Panc1 (cell line): ENCODE data around the gene MMP11. TPM values are rescaled to one million over a fixed set of nuclear protein-coding genes. Genes with fewer than 3 reads are reported as not detected.

Experiments used
- ATAC-seq: fragments of 200-7000 bp; cut with Tn5 transposase; 2 replicates; pipeline ENCODE4 v1.9.1; 2020; ENCODE audit warnings: mild to moderate bottlenecking, moderate library complexity
- BruUV-seq: library from RNA; stranded (reverse); fragments of 400-500 nt; replicated peaks from 2 replicates; lab custom pipeline; 2021; lab: Mats Ljungman, UMichigan
- CTCF ChIA-PET: fragments of 300-600 bp; sonication (Branson Sonifier 250); formaldehyde crosslinking; loops from one replicate; lab custom pipeline; 2022; ENCODE audit warnings: antibody characterized with exemption; lab: Charles Lee
- POLR2A ChIA-PET: fragments of 300-600 bp; sonication (Branson Sonifier 250); formaldehyde crosslinking; loops from one replicate; lab custom pipeline; 2022; ENCODE audit warnings: antibody characterized with exemption; lab: Charles Lee
- DNase-seq: peaks from one replicate; pipeline ENCODE4 v3.0.0-alpha.2; 2010; ENCODE audit warnings: low read depth, low spot score
- H3K27ac ChIP-seq: 2 replicates; pipeline ENCODE4 v1.5.1; 2011; ENCODE audit warnings: mild to moderate bottlenecking, low read length, inconsistent platforms
- H3K27me3 ChIP-seq: fragments of 200-500 bp; sonication (Bioruptor generic); 2 replicates; pipeline ENCODE4 v1.6.0; 2014; ENCODE audit warnings: low read length, inconsistent platforms; ENCODE audit not compliant: control insufficient read depth, insufficient read depth
- H3K36me3 ChIP-seq: fragments of 200-500 bp; sonication (Bioruptor generic); 2 replicates; pipeline ENCODE4 v1.5.1; 2014; ENCODE audit warnings: inconsistent platforms, mild to moderate bottlenecking, low read length, moderate library complexity; ENCODE audit not compliant: control insufficient read depth, insufficient read depth
- H3K4me1 ChIP-seq: 2 replicates; pipeline ENCODE4 v1.5.1; 2011; ENCODE audit warnings: inconsistent platforms, mild to moderate bottlenecking, low read length, moderate library complexity; ENCODE audit not compliant: control insufficient read depth, insufficient read depth
- H3K4me3 ChIP-seq, 2 experiments: 2 replicates each; pipeline ENCODE4 v1.5.1; 2011 to 2012; ENCODE audit warnings: low read depth in 2 of 2, low read length in 2 of 2, mild to moderate bottlenecking in 2 of 2, inconsistent platforms in 1 of 2, moderate library complexity in 1 of 2
- H3K9me3 ChIP-seq: fragments of 200-500 bp; sonication (Bioruptor generic); 2 replicates; pipeline ENCODE4 v1.5.1; 2014; ENCODE audit warnings: low read depth, mild to moderate bottlenecking, inconsistent platforms, low read length, moderate library complexity; ENCODE audit not compliant: control insufficient read depth, insufficient read depth
- POLR2AphosphoS5 ChIP-seq: IDR thresholded peaks from 2 replicates; pipeline ENCODE4 v1.6.1; 2012; ENCODE audit warnings: mild to moderate bottlenecking, low read depth, low read length, moderate library complexity
- SIN3A ChIP-seq: IDR thresholded peaks from 2 replicates; pipeline ENCODE4 v1.6.1; 2012; ENCODE audit warnings: low read depth, mild to moderate bottlenecking, low read length, moderate library complexity, borderline replicate concordance; ENCODE audit not compliant: insufficient read depth
- TCF7L2 ChIP-seq: IDR thresholded peaks from 2 replicates; pipeline ENCODE4 v1.6.1; 2011; ENCODE audit warnings: mild to moderate bottlenecking, low read depth, low read length, inconsistent platforms
- in situ Hi-C: cut with HindIII; loops from 2 replicates; pipeline ENCODE4 v1.10.0; 2016; ENCODE audit warnings: low sequenced_read_pairs, low pct_unique_long_range_greater_than_20kb
- intact Hi-C: fragments of 100-400 bp; cut with micrococcal nuclease; formaldehyde crosslinking; loops from one replicate; pipeline ENCODE4 v1.10.0; 2022; ENCODE audit not compliant: unreplicated experiment
- total RNA-seq: library from RNA; stranded (reverse); gene quantifications from one replicate; pipeline ENCODE4 v1.2.1, GENCODE V29; 2021; ENCODE audit not compliant: unreplicated experiment
- TF ChIP-seq, protein P1 (sequence below): fragments of 450-650 bp; IDR thresholded peaks from 2 replicates; pipeline ENCODE4 v1.5.1; 2017; ENCODE audit warnings: mild to moderate bottlenecking
- TF ChIP-seq, protein P2 (sequence below), 2 experiments: IDR thresholded peaks; 2 replicates each; pipeline ENCODE4 v1.6.1; 2011 to 2012; ENCODE audit warnings: low read depth in 2 of 2, control low read depth in 1 of 2, low read length in 1 of 2, mild to moderate bottlenecking in 1 of 2, moderate library complexity in 1 of 2; ENCODE audit not compliant: insufficient read depth in 1 of 2

MMP11 gene
- total RNA-seq, 1 experiment from 2014 or later = 3.0 TPM

DNA sequence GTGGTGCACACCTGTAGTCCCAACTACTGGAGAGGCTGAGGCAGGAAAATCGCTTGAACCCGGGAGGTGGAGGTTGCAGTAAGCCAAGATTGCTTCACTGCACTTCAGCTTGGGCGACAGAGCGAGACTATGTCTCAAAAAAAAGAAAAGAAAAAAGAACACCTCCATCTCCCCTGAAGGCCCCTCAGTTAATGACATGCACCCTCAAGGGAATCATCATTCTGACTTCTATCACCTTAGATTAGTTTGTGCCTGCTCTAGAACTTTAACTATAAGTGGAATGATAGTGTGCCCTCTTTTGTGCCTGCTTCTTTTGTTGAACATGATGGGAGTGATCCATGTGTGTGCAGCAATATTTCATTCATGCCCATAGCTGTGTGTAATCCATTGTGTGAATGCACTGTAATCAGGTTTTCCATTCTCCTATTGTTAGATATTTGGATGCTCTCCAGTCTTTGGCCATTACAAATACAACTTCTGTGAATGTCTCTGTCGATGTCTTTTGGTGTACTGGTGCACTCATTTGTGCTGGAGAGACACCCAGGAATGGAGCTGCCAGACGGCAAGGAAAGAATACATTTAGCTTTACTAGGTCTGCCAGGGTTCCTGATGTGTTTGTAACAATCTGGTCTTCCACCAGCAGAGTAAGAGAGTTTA, 17.5 kb upstream of the MMP11 start:
- Histone ChIP-seq H3K27ac (no peak overlapping the region), H3K27me3 (no peaks in the 10 kb centered on the region), H3K9me3 (no peaks in the 10 kb centered on the region), H3K4me3 (no peak overlapping the region), H3K36me3 (peaks cover 7% of the 10 kb centered on the region; the same call in 1 of the 2 replicates), H3K4me1 (peaks cover 2% of the 10 kb centered on the region)
- ChIA-PET POLR2A (no interaction called here), CTCF (no interaction called here)
- TF ChIP-seq SIN3A (no peak), TCF7L2 (no peak), POLR2AphosphoS5 (no peak)
- TF ChIP-seq, protein P1, sequence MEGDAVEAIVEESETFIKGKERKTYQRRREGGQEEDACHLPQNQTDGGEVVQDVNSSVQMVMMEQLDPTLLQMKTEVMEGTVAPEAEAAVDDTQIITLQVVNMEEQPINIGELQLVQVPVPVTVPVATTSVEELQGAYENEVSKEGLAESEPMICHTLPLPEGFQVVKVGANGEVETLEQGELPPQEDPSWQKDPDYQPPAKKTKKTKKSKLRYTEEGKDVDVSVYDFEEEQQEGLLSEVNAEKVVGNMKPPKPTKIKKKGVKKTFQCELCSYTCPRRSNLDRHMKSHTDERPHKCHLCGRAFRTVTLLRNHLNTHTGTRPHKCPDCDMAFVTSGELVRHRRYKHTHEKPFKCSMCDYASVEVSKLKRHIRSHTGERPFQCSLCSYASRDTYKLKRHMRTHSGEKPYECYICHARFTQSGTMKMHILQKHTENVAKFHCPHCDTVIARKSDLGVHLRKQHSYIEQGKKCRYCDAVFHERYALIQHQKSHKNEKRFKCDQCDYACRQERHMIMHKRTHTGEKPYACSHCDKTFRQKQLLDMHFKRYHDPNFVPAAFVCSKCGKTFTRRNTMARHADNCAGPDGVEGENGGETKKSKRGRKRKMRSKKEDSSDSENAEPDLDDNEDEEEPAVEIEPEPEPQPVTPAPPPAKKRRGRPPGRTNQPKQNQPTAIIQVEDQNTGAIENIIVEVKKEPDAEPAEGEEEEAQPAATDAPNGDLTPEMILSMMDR = no peak
- TF ChIP-seq, protein P2, sequence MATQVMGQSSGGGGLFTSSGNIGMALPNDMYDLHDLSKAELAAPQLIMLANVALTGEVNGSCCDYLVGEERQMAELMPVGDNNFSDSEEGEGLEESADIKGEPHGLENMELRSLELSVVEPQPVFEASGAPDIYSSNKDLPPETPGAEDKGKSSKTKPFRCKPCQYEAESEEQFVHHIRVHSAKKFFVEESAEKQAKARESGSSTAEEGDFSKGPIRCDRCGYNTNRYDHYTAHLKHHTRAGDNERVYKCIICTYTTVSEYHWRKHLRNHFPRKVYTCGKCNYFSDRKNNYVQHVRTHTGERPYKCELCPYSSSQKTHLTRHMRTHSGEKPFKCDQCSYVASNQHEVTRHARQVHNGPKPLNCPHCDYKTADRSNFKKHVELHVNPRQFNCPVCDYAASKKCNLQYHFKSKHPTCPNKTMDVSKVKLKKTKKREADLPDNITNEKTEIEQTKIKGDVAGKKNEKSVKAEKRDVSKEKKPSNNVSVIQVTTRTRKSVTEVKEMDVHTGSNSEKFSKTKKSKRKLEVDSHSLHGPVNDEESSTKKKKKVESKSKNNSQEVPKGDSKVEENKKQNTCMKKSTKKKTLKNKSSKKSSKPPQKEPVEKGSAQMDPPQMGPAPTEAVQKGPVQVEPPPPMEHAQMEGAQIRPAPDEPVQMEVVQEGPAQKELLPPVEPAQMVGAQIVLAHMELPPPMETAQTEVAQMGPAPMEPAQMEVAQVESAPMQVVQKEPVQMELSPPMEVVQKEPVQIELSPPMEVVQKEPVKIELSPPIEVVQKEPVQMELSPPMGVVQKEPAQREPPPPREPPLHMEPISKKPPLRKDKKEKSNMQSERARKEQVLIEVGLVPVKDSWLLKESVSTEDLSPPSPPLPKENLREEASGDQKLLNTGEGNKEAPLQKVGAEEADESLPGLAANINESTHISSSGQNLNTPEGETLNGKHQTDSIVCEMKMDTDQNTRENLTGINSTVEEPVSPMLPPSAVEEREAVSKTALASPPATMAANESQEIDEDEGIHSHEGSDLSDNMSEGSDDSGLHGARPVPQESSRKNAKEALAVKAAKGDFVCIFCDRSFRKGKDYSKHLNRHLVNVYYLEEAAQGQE (IDR thresholded peaks at IDR 0.05; ENCODE audit: insufficient read depth in 1 of 2, low read depth in 2 of 2, low read length in 1 of 2) = no peak
- ATAC-seq (no peak), DNase-seq (no peak)
- in situ Hi-C loops (no loop called here), intact Hi-C loops (no loop called here)
- no TSS peak for BruUV-seq

DNA sequence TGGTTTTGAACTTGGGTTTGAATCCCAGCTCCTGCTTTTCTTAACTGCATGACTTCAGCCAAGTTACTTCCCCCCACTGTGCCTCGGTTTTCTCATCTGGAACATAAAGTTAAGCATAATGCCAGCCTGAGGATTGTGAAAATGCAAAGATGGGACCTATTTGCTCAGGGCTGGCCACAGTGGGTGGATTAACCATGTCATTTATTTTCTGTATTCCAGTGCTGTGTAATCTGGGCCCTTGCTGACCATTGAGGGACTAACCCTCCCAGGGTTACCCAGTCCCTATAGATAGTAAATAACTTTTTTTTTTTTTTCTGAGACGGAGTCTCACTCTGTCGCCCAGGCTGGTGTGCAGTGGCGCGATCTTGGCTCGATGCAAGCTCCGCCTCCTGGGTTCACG, 16.9 kb upstream of the MMP11 start:
- intact Hi-C loops (no loop called here), in situ Hi-C loops (no loop called here)
- H3K36me3 ChIP-seq = peaks cover 4% of the 10 kb centered on the region; the same call in 1 of the 2 replicates
- BruUV-seq = no TSS peak
- ChIA-PET CTCF (interaction anchor here (0.7 kb wide), 1 partner anchor 31 kb away, joined by 7 read pairs; the partner anchor contains the start of gene SMARCB1), POLR2A (no interaction called here)
- TF ChIP-seq SIN3A (no peak), TCF7L2 (no peak), POLR2AphosphoS5 (no peak)
- TF ChIP-seq, protein P1 = no peak
- TF ChIP-seq, protein P2 (IDR thresholded peaks at IDR 0.05; ENCODE audit: insufficient read depth in 1 of 2, low read depth in 2 of 2, low read length in 1 of 2) = no peak
- H3K9me3 ChIP-seq = no peaks in the 10 kb centered on the region
- no peak overlapping the region for H3K27ac ChIP-seq
- ATAC-seq (no peak), DNase-seq (no peak)
- no peaks in the 10 kb centered on the region for H3K27me3 ChIP-seq
- no peak overlapping the region for H3K4me3 ChIP-seq
- no peaks in the 10 kb centered on the region; the same call in 1 of the 2 replicates for H3K4me1 ChIP-seq
